Lower leg skin (tissue), 4 donors: ENCODE results near the gene GPT2. TPM values are rescaled to one million over a fixed set of nuclear protein-coding genes. Genes with fewer than 3 reads are reported as not detected.
"Not testable (repeated sequence)": the region's sequence is repeated elsewhere in the genome, so short reads cannot be mapped to it uniquely, and the experiment has no call there.

ENCODE experiments used
- DNase-seq, 2 donors: peaks; one replicate each; pipeline ENCODE4 v3.0.0-alpha.2; 2019; ENCODE audit warnings: low spot score in 2 of 2
- H3K4me3 ChIP-seq: fragments of 200-600 bp; sonication (generic); 2 replicates; pipeline ENCODE4 v1.5.1; 2017; ENCODE audit warnings: mild to moderate bottlenecking, low read depth; ENCODE audit not compliant: poor library complexity, severe bottlenecking
- POLR2A ChIP-seq, 2 donors: fragments of 450-650 bp; IDR thresholded peaks; one replicate each; pipeline ENCODE4 v1.6.1; 2016 to 2017; ENCODE audit warnings: antibody characterized with exemption in 2 of 2, mild to moderate bottlenecking in 1 of 2, moderate library complexity in 1 of 2
- WGBS, 2 donors: methylation state at CpG; one replicate each; pipeline ENCODE4 v1.1.5; 2018; 5-methylcytosine and 5-hydroxymethylcytosine counted together
- intact Hi-C: fragments of 100-400 bp; cut with DNase I; formaldehyde crosslinking; loops from one replicate; pipeline ENCODE4 v1.15.0; 2023; ENCODE audit warnings: low total_unique reads
- total RNA-seq, 4 donors: library from RNA; depleted of rRNA; stranded (reverse); fragments of >200 nt; gene quantifications; one replicate each; pipeline ENCODE4 v1.1.0, GENCODE V29; 2016
- TF ChIP-seq, protein P1 (sequence below), 3 donors: fragments of 450-650 bp; IDR thresholded peaks; one replicate each; pipeline ENCODE4 v1.5.1; 2016; ENCODE audit warnings: antibody characterized with exemption in 3 of 3, mild to moderate bottlenecking in 3 of 3, moderate library complexity in 2 of 3

The GPT2 gene
- total RNA-seq, 4 donors from 2014 or later = 69.8 to 106 (median 83.1) TPM

DNA sequence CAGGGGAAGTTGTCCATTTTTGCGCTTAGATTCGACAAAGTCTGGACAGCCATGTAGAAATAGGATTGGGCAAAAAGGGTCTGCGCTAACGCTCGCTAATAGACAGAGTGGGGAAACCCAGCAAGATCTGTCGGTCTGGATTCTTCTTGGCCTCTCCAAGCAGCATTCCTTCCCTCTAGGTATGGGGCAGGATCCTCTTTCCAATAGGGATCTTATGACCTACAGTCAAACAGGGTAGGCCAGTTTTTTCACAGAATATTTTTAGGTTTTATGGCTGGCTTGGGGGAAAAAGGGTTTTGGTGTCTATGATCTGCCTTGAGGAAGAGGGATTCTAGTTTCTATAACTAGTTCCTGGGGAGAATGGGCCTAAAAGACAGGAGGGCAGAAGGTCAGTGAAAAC is 26.0 kb upstream of the GPT2 start:
- no peak for DNase-seq
- H3K4me3 ChIP-seq = no peak overlapping the region
- intact Hi-C loops = loop anchor here (5.0 kb wide), 1 partner anchor 49 kb away; no protein-coding TSS in a partner anchor
- 77 to 81% methylated on average over 6 of the region's 6 CpGs for WGBS, 2 donors
- TF ChIP-seq, protein P1, sequence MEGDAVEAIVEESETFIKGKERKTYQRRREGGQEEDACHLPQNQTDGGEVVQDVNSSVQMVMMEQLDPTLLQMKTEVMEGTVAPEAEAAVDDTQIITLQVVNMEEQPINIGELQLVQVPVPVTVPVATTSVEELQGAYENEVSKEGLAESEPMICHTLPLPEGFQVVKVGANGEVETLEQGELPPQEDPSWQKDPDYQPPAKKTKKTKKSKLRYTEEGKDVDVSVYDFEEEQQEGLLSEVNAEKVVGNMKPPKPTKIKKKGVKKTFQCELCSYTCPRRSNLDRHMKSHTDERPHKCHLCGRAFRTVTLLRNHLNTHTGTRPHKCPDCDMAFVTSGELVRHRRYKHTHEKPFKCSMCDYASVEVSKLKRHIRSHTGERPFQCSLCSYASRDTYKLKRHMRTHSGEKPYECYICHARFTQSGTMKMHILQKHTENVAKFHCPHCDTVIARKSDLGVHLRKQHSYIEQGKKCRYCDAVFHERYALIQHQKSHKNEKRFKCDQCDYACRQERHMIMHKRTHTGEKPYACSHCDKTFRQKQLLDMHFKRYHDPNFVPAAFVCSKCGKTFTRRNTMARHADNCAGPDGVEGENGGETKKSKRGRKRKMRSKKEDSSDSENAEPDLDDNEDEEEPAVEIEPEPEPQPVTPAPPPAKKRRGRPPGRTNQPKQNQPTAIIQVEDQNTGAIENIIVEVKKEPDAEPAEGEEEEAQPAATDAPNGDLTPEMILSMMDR (IDR thresholded peaks at IDR 0.05) = no peak
- no peak for TF ChIP-seq POLR2A (IDR thresholded peaks at IDR 0.05)

DNA sequence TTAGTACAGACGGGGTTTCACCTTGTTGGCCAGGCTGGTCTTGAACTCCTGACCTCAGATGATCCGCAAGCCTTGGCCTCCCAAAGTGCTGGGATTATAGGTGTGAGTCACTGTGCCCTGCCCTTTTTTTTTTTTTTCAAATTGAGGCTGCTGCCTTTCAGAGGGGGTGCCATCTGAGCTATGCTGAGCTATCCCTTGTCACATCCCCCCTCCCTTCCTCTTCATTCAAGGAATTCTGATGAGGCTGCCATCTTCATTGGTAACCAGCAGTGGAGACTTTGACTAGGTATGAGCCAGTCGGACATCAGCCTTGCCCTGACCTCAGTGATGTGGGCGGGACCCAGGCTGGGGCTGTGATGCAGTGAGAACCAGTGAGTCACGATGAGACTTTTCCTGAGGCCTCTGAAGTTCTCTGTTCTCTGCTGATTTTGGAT is 24.4 kb upstream of the GPT2 start:
- intact Hi-C loops = loop anchor here (5.0 kb wide), 1 partner anchor 48 kb away; no protein-coding TSS in a partner anchor
- TF ChIP-seq POLR2A (IDR thresholded peaks at IDR 0.05) = no peak
- TF ChIP-seq, protein P1 (IDR thresholded peaks at IDR 0.05) = no peak
- 47 to 53% methylated on average over 5 of the region's 5 CpGs for WGBS, 2 donors
- DNase-seq = no peak
- H3K4me3 ChIP-seq = no peak overlapping the region

DNA sequence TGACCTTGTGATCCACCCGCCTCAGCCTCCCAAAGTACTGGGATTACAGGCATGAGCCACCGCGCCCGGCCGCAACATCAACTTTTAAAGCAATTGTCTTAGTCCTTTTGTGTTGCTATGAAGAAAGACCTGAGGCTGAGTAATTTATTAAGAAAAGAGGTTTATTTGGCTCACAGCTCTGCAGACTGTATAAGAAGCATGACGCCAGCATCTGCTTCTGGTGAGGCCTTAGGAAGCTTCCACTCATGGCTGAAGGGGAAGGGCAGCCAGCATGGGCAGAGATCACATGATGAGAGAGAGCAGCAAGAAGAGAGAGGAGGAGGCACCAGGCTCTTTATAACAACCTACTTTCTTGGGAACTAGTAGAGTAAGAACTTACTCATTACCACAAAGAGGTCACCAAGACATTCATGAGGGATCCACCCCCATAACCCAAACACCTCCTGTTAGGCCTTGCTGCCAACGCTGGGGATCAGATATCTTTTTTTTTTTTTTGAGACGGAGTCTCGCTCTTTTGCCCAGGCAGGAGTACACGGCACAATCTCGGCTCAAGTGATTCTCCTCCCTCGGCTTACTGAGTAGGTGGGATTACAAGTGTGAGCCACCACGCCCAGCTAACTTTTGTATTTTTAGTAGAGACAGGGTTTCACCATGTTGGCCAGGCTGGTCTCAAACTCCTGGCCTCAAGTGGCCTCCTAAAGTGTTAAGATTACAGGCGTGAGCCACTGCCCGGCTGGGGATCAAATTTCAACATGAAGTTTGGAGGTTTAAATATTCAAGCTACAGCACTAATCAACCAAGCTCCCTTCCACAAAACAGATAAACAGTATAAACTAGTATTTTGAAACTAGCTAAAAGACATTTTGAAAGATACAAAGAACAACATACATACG is 21.4 kb upstream of the GPT2 start:
- TF ChIP-seq, protein P1 (IDR thresholded peaks at IDR 0.05) = no peak
- no peak for TF ChIP-seq POLR2A (IDR thresholded peaks at IDR 0.05)
- WGBS, 2 donors = 88 to 89% methylated on average over 16 of the region's 16 CpGs
- H3K4me3 ChIP-seq = no peak overlapping the region
- intact Hi-C loops = no loop called here
- no peak for DNase-seq

- no peak for DNase-seq
- intact Hi-C loops = no loop called here
- no peak for TF ChIP-seq POLR2A (IDR thresholded peaks at IDR 0.05)
- TF ChIP-seq, protein P1 (IDR thresholded peaks at IDR 0.05) = no peak
- WGBS, 2 donors = 71 to 81% methylated on average over 1 of the region's 1 CpG
- no peak overlapping the region for H3K4me3 ChIP-seq
These were observed 17.9 kb upstream of the GPT2 start for GRCh38 chr16:46866286-46866685.

- DNase-seq, H3K4me3 ChIP-seq, intact Hi-C loops: not testable (repeated sequence)
- 85 to 87% methylated on average over 2 of the region's 2 CpGs for WGBS, 2 donors
These were observed 16.7 kb upstream of the GPT2 start for GRCh38 chr16:46867486-46867885.

DNA sequence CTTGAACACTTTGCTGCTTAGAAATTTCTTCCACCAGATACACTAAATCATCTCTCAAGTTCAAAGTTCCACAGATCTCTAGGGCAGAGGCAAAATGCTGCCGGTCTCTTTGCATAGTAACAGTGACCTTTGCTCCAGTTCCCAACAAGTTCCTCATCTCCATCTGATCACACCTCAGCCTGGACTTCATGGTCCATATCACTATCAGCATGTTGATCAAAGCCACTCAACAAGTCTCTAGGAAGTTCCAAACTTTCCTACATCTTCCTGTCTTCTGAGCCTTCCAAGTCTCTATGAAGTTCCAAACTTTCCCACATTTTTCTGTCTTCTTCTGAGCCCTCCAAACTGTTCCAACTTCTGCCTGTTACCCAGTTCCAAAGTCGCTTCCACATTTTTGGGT is 15.3 kb upstream of the GPT2 start:
- TF ChIP-seq, protein P1 (IDR thresholded peaks at IDR 0.05) = peak in 1 of 3 donors; percentile 12
- intact Hi-C loops, H3K4me3 ChIP-seq, DNase-seq: not testable (repeated sequence)
- 73 to 78% methylated on average over 2 of the region's 2 CpGs for WGBS, 2 donors
